Dendritic cell treated with granulocyte-macrophage colony-stimulating factor and Interleukin-4, amounts not matched to agents 40 ng/mL and 50 ng/mL, for 4 days (primary cell): ENCODE measurements around the gene KISS1R.
"Not testable (repeated sequence)": the region's sequence is repeated elsewhere in the genome, so short reads cannot be mapped to it uniquely, and the experiment has no call there.

Experiments used
- H3K27ac Mint-ChIP-seq: one replicate; pipeline ENCODE4 v1.8.0; 2022; ENCODE audit warnings: mild to moderate bottlenecking, mixed read lengths
- H3K27me3 Mint-ChIP-seq: one replicate; pipeline ENCODE4 v1.8.0; 2022; ENCODE audit warnings: mild to moderate bottlenecking, mixed read lengths
- H3K36me3 Mint-ChIP-seq: one replicate; pipeline ENCODE4 v1.8.0; 2022; ENCODE audit warnings: low read depth, mixed read lengths
- H3K4me1 Mint-ChIP-seq: one replicate; pipeline ENCODE4 v1.8.0; 2022; ENCODE audit warnings: low read depth, mixed read lengths
- H3K4me3 Mint-ChIP-seq: one replicate; pipeline ENCODE4 v1.8.0; 2022; ENCODE audit warnings: mild to moderate bottlenecking, moderate library complexity, mixed read lengths
- H3K9me3 Mint-ChIP-seq: one replicate; pipeline ENCODE4 v1.8.0; 2022; ENCODE audit warnings: mixed read lengths
- intact Hi-C: fragments of 100-400 bp; cut with micrococcal nuclease; formaldehyde crosslinking; loops from one replicate; pipeline ENCODE4 v1.15.0; 2022

Gene KISS1R

DNA sequence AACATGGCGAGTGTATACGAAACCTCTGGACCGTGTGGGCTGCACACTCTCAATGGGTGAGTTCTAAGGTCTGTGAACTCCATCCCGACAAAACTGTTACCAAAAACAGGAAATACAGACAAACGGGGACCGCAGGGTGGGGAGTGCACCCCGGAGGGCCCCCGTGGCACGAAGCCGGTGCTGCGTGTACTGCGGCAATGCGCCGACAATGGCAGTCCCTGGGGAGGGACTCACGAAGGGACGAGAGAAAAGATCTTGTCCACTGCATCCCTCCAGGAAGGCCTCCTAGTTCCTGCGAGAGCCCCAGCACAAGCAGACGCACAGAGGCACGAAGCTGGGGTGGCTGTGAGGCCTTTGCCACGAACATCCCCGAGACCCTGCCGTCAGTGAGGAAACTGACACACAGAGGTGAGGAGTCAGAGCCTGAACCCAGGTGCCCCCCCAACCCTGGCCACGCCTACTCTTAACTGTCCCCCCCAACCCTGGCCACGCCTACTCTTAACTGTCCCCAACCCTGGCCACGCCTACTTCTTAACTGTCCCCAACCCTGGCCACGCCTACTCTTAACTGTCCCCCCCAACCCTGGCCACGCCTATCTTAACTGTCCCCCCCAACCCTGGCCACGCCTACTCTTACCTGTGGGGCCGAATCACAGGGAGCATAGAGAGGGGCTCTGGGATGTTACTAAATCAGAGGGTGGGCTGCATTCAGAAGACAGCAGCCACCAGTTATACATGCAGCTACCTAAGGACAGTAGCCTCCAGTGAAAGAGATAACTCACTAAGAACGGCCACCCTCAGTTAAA, 28.4 kb upstream of the KISS1R start:
- intact Hi-C loops = no loop called here
- H3K36me3 Mint-ChIP-seq = peaks cover 83% of the 10 kb centered on the region
- peaks cover 24% of the 10 kb centered on the region for H3K4me1 Mint-ChIP-seq
- no peak overlapping the region for H3K27ac Mint-ChIP-seq
- H3K9me3 Mint-ChIP-seq = no peaks in the 10 kb centered on the region
- H3K27me3 Mint-ChIP-seq = no peaks in the 10 kb centered on the region
- no peak overlapping the region for H3K4me3 Mint-ChIP-seq

DNA sequence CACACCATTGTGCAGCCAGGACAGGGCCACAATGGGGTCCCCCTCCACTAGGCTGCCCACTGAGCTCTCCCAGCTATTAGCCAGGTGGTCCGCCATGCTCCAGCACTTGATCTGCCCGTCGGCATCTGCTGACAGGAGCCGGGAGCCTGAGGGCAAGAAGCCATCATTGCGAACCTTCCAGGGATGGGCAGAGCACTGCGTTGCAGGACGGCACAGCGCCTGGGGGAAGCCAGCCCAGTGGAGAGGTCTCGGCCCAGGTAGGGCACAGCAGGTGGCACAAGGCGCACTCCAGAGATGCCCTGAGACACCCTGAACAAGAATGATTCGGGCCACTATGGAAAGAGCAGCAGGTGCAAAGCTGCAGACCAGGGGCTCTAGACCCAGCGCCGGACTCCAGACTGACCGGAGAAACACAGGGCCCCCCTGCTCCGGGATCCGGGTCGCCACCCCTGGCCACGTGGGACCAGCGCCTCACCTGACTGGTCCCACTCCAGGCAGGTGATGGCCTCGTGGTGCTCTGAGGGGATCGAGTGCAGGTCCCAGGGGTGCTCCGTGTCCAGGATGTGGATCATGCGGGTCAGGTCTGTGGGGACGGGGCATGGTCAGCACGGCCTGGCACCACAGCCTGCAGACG, 27.4 kb upstream of the KISS1R start:
- H3K36me3 Mint-ChIP-seq = peaks cover 73% of the 10 kb centered on the region
- H3K4me3 Mint-ChIP-seq = no peak overlapping the region
- no peak overlapping the region for H3K27ac Mint-ChIP-seq
- intact Hi-C loops = no loop called here
- H3K9me3 Mint-ChIP-seq = no peaks in the 10 kb centered on the region
- peaks cover 24% of the 10 kb centered on the region for H3K4me1 Mint-ChIP-seq
- no peaks in the 10 kb centered on the region for H3K27me3 Mint-ChIP-seq

DNA sequence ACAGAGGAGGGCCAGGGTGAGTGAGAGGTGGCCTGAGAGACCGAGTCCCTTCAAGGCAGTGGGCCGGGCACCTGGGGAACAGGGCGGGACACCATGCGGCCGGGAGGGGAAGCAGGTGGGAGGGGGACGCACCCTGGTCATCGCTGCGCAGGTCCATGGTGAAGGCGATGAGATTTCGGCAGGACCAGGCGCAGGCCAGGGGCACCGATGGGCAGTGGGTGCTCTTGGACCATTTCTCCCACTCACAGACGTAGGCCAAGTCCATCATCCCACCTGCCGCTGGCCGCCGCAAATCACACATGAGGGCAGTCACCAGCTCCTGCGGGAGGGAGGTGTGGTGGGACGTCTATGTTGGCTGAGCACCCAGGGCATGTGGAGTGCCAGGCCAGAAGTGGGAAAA, 26.3 kb upstream of the KISS1R start:
- intact Hi-C loops = no loop called here
- H3K36me3 Mint-ChIP-seq = peaks cover 62% of the 10 kb centered on the region
- H3K27me3 Mint-ChIP-seq = no peaks in the 10 kb centered on the region
- peaks cover 29% of the 10 kb centered on the region for H3K4me1 Mint-ChIP-seq
- H3K27ac Mint-ChIP-seq = peak overlapping the region; percentile 79
- no peaks in the 10 kb centered on the region for H3K9me3 Mint-ChIP-seq
- H3K4me3 Mint-ChIP-seq = peak overlapping the region; percentile 69

DNA sequence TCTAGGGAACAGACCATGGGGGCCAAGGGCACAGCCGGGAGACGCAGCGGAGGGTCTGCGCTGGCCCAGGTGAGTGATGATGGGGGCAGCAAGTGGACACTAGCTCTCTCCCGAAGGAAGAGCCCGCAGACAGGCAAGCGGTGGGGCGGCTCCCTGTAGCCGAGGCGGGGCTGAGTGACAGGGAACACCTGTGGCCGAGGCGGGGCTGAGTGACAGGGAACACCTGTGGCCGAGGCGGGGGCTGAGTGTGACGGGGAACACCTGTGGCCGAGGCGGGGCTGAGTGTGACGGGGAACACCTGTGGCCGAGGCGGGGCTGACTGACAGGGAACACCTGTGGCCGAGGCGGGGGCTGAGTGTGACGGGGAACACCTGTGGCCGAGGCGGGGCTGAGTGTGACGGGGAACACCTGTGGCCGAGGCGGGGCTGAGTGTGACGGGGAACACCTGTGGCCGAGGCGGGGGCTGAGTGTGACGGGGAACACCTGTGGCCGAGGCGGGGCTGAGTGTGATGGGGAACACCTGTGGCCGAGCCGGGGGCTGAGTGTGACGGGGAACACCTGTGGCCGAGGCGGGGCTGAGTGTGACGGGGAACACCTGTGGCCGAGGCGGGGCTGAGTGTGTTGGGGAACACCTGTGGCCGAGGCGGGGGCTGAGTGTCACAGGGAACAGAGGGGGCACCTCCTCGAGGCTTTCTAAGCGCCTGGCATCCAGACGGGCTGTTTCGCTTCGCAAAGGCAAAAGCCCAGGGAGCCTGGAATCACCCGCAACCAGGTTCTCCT, 25.5 kb upstream of the KISS1R start:
- H3K4me3 Mint-ChIP-seq = peak overlapping the region; percentile 85
- H3K27ac Mint-ChIP-seq = peak overlapping the region; percentile 98
- H3K27me3 Mint-ChIP-seq, intact Hi-C loops, H3K9me3 Mint-ChIP-seq: not testable (repeated sequence)
- peaks cover 29% of the 10 kb centered on the region for H3K4me1 Mint-ChIP-seq
- peaks cover 62% of the 10 kb centered on the region for H3K36me3 Mint-ChIP-seq

DNA sequence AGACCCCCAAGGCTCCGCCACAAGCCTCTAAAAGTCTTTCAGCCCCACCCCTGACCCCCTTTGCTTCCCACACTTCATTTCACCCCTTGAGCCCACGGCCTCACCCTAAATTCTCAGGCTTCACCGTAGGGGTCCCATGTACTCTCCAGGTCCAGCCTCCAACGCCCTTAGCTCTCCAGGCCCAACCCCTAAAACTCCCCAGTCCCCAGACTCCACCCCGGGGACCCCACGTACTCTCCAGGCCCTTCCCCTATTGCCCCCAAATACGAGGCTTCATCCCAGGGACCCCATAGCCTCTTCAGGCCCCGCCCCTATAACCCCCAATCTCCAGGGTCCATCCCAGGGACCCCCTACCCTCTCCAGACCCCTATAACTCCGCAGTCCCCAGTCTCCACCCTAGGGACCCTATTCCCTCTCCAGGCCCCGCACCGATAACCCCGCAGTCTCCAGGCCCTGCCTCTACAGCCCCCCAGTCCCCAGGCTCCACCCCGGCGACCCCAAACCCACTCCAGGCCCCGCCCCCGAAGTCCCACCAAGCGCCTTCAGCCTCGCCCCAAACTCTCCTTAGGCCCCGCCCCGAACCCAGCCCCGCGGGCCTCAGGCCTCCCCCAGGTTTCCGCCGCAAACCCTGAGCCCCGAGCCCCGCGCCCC, 24.8 kb upstream of the KISS1R start:
- Mint-ChIP-seq H3K4me1 (peaks cover 29% of the 10 kb centered on the region), H3K36me3 (peaks cover 62% of the 10 kb centered on the region), H3K4me3 (peak overlapping the region; percentile 85), H3K27me3 (no peaks in the 10 kb centered on the region), H3K27ac (peak overlapping the region; percentile 98), H3K9me3 (no peaks in the 10 kb centered on the region)
- intact Hi-C loops = no loop called here

DNA sequence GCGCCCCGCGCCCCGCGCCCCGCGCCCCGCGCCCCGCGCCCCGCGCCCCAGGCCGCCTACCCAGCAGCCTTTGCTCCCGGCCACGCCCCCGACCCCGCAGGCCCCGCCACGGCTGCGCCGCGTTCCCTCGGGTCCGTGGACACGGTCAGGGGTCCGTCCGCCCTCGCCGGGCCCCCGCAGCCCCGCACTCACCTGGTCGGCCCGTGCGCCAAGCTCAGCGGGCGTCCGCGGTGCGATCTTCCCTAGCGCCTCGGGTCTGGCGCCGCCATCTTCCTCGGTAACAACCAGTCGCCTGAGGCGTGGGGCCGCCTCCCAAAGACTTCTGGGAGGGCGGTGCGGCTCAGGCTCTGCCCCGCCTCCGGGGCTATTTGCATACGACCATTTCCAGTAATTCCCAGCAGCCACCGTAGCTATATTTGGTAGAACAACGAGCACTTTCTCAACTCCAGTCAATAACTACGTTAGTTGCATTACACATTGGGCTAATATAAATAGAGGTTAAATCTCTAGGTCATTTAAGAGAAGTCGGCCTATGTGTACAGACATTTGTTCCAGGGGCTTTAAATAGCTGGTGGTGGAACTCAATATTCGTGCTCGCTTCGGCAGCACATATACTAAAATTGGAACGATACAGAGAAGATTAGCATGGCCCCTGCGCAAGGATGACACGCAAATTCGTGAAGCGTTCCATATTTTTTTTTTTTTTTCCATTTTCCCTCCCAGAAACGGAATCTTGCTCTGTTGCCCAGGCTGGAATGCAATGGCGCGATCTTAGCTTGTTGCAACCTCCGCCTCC, 24.0 kb upstream of the KISS1R start, which contains the start of the genes MED16 and RNU6-9:
Gene MED16 (minus strand): TSS at position 294 of the 796 bp plus-strand sequence. CDS start 2,056 bp downstream, outside the sequence.
Gene RNU6-9 (plus strand): TSS at position 591 of the 796 bp plus-strand sequence.
- intact Hi-C loops = loop anchor here (1.0 kb wide), 1 partner anchor 96 kb away; the partner anchor contains the start of gene PTBP1

DNA sequence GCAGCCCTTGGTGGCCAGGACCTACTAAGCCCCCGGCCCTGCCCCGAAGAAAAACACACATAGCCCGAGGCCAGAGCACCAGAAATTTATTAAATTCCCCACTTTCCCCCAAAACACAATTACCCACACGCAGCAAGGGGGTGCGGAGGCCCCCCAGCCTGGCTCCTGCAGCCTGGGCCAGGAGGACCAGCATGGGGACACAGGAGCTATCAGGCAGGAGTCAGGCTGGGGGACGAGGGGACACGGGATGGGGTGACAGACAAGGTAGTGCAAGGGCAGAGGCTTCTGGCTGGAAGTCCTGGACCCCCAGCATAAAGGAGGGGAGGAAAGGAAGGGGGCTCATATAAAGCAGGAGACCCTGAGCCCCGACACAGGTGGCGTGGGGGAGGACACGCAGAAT, 20.7 kb upstream of the KISS1R start:
- peaks cover 24% of the 10 kb centered on the region for H3K4me1 Mint-ChIP-seq
- H3K4me3 Mint-ChIP-seq = no peak overlapping the region
- no peaks in the 10 kb centered on the region for H3K27me3 Mint-ChIP-seq
- no peak overlapping the region for H3K27ac Mint-ChIP-seq
- H3K36me3 Mint-ChIP-seq = peaks cover 62% of the 10 kb centered on the region
- no peaks in the 10 kb centered on the region for H3K9me3 Mint-ChIP-seq
- intact Hi-C loops = no loop called here

More for the DNA sequence above, 24.0 kb upstream of the KISS1R start, which contains the start of the genes MED16 and RNU6-9:
- H3K27me3 Mint-ChIP-seq = no peaks in the 10 kb centered on the region
- no peaks in the 10 kb centered on the region for H3K9me3 Mint-ChIP-seq
- H3K27ac Mint-ChIP-seq = peak within 1 kb of the TSS; percentile 98
- H3K36me3 Mint-ChIP-seq = peaks cover 62% of the 10 kb centered on the region
- H3K4me3 Mint-ChIP-seq = peak within 1 kb of the TSS; percentile 85
- H3K4me1 Mint-ChIP-seq = peaks cover 29% of the 10 kb centered on the region

DNA sequence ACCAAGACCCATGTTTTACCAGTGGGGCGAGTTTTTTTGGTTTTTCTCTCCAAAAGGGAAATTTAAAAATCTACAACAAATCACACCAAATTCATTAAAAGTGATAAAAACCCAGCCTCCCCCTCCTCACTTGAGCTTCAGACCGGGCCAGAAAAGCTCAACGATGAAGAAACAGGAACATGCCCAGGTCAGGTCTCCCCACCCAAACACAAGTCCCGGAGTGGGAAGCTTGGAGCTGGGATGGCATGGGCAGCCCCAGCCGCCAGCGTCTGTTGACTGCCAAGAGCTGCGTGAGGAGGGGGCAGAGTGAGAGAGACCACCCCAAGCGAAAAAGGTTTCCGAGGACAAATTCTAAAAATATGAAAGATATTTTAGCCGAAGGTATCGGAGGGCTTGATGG, 20.1 kb upstream of the KISS1R start:
- Mint-ChIP-seq H3K4me3 (no peak overlapping the region), H3K36me3 (peaks cover 67% of the 10 kb centered on the region), H3K9me3 (no peaks in the 10 kb centered on the region), H3K27me3 (no peaks in the 10 kb centered on the region), H3K27ac (no peak overlapping the region), H3K4me1 (peaks cover 24% of the 10 kb centered on the region)
- intact Hi-C loops = no loop called here

DNA sequence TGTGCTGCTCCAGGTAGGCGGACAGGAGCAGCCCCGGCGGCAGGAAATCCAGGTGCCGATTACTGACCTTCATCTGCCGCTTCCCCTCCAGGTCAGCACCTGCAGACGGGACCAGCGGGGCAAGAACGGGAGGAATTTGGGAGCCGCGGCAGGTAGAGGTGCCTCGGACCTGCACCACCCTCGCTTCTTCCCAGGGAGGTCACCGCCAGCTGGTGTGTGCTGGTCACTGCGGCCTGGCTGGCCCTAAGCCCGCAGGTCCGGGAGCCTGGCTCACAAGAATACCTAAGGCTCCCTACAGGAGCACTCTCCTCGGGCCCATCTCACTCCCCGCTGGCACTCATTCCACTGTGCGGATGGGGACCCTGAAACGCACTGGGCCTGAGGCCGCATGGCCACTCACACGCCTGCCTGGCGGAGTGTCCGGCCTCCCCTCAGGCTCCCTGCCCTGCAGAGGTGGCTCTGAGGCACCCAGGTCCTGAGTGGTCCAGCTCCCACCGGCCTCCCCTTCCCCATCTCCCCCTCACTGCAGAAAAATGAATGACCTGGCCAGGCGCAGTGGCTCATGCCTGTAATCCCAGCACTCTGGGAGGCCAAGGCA, 19.6 kb upstream of the KISS1R start:
- intact Hi-C loops = no loop called here
- Mint-ChIP-seq H3K27me3 (no peaks in the 10 kb centered on the region), H3K36me3 (peaks cover 73% of the 10 kb centered on the region), H3K27ac (no peak overlapping the region), H3K4me3 (no peak overlapping the region), H3K9me3 (no peaks in the 10 kb centered on the region), H3K4me1 (peaks cover 22% of the 10 kb centered on the region)

DNA sequence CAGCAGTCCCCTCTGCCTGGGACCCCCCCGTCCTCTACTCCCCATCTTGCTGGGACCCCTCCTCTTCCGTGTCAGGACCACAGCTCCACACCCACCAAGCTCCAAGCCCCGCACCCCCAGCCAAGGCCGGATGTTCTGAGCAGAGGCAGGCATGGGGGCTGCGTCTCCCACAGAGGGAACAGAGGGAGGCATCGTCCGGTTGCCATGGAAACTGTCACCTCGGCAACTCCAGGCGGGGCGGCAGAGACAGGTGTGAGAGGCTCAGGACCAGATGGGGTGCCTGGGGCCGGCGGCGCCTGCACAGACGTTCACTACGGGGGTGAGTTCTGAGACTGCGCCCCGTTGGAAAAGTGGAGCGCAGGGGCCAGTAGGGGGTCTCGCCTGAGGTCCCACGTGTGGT, 18.5 kb upstream of the KISS1R start:
- no peaks in the 10 kb centered on the region for H3K9me3 Mint-ChIP-seq
- H3K4me1 Mint-ChIP-seq = peaks cover 22% of the 10 kb centered on the region
- intact Hi-C loops = no loop called here
- no peak overlapping the region for H3K27ac Mint-ChIP-seq
- peaks cover 78% of the 10 kb centered on the region for H3K36me3 Mint-ChIP-seq
- H3K27me3 Mint-ChIP-seq = no peaks in the 10 kb centered on the region
- H3K4me3 Mint-ChIP-seq = no peak overlapping the region

DNA sequence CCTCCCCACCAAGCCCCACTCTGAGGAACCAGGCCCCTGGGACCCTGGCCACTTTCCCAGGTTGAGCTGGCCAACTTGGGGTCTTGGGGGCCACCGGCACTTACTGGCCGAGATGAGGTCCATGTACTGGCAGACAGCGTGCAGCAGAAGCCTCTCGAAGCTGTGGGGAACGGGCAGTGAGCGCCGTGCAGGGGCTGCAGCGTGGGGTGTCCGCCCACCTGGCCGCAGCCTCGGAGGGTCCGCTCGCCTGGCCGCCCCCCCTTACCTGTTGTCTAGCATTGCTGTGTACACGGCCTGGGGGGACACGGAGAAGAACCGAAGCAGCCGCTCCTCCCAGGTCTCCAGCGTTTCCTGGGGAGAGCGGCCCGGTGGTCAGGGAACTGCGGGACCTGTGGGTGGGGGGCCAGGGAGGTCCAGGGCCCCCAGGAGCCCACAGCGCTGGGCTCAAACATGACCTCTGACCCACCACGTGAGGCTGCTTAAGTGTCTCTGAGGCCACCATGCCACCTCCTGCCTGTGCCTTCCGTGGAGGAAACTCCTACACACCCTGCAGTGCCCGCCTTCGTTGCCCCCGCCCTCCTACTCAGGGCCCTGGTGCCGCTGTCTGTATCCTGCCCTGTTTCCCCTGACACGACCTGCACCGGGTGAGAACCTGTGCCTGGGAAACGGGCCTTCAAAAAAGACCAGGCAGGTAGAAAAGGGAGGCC, 17.6 kb upstream of the KISS1R start:
- peaks cover 22% of the 10 kb centered on the region for H3K4me1 Mint-ChIP-seq
- no peaks in the 10 kb centered on the region for H3K27me3 Mint-ChIP-seq
- H3K9me3 Mint-ChIP-seq = no peaks in the 10 kb centered on the region
- intact Hi-C loops = no loop called here
- H3K36me3 Mint-ChIP-seq = peaks cover 86% of the 10 kb centered on the region
- H3K4me3 Mint-ChIP-seq = no peak overlapping the region
- no peak overlapping the region for H3K27ac Mint-ChIP-seq

DNA sequence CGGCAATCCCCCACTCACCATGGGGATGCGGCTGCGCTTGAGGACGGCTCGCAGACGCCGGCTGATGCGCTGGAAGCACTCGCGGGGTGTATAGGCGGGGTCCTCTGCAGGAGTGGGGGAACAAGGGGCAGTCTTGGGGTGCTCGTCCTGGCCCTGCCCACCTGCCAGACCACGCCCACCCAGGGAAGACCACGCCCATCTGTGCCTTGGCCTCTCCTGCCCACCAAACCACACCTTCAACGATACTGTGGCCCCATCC, 17.2 kb upstream of the KISS1R start:
- H3K4me1 Mint-ChIP-seq = peaks cover 22% of the 10 kb centered on the region
- H3K36me3 Mint-ChIP-seq = peaks cover 90% of the 10 kb centered on the region
- no peaks in the 10 kb centered on the region for H3K27me3 Mint-ChIP-seq
- no peaks in the 10 kb centered on the region for H3K9me3 Mint-ChIP-seq
- intact Hi-C loops = no loop called here
- no peak overlapping the region for H3K4me3 Mint-ChIP-seq
- H3K27ac Mint-ChIP-seq = no peak overlapping the region
